Measurements from ENCODE around the gene CCDC85A.

- TF ChIP-seq CTCF (IDR thresholded peaks at IDR 0.05) (no peak), POLR2A (IDR thresholded peaks at IDR 0.05) (no peak), EP300 (IDR thresholded peaks at IDR 0.05) (no peak)
These were observed 47.6 kb downstream of the CCDC85A start for GRCh38 chr2:56231361-56231760.

Measured in tibial nerve (tissue), 4 donors.